H1 (cell line): Measurements from ENCODE around the gene GPR176. TPM values are rescaled to one million over a fixed set of nuclear protein-coding genes. Genes with fewer than 3 reads are reported as not detected.

Source experiments
- CTCF ChIA-PET: fragments of 300-600 bp; sonication (Branson Sonifier 250); formaldehyde crosslinking; loops from one replicate; lab custom pipeline; 2021; ENCODE audit not compliant: partially characterized antibody; lab: Charles Lee
- POLR2A ChIA-PET: fragments of 300-600 bp; sonication (Branson Sonifier 250); formaldehyde crosslinking; loops from one replicate; lab custom pipeline; 2021; ENCODE audit warnings: inconsistent platforms; ENCODE audit not compliant: partially characterized antibody; lab: Charles Lee
- DNase-seq, 2 experiments: peaks; one replicate each; pipeline versions ENCODE4 v3.0.0 to v3.0.0-alpha.2; 2010 to 2022; ENCODE audit warnings: low spot score in 2 of 2, low read depth in 1 of 2, mixed read lengths in 1 of 2
- FAIRE-seq: peaks from 2 replicates; lab custom pipeline; 2011; peaks lifted over from hg19 to GRCh38; lab: Jason Lieb, UNC
- H2AFZ ChIP-seq: 2 replicates; pipeline ENCODE4 v1.8.1; 2012; ENCODE audit warnings: low read length, inconsistent platforms
- H2AK5ac ChIP-seq: 2 replicates; pipeline ENCODE4 v1.6.1; 2013; ENCODE audit warnings: low read depth, low read length
- H2BK120ac ChIP-seq: replicated peaks from 2 replicates; pipeline ENCODE3; 2013; ENCODE audit warnings: low read depth, low read length, inconsistent platforms
- H2BK12ac ChIP-seq: 2 replicates; pipeline ENCODE4 v1.6.1; 2013; ENCODE audit warnings: low read depth, low read length
- H2BK15ac ChIP-seq: 2 replicates; pipeline ENCODE4 v1.6.1; 2013; ENCODE audit warnings: low read length
- H2BK20ac ChIP-seq: 2 replicates; pipeline ENCODE4 v1.6.1; 2013; ENCODE audit warnings: low read length
- H2BK5ac ChIP-seq: 2 replicates; pipeline ENCODE4 v1.6.1; 2013; ENCODE audit warnings: low read depth, low read length
- H3K14ac ChIP-seq: 2 replicates; pipeline ENCODE4 v1.6.1; 2013; ENCODE audit warnings: inconsistent platforms; ENCODE audit not compliant: insufficient read length
- H3K18ac ChIP-seq: 2 replicates; pipeline ENCODE4 v1.6.1; 2013; ENCODE audit warnings: low read length; ENCODE audit errors: extremely low read depth
- H3K23ac ChIP-seq: 2 replicates; pipeline ENCODE4 v1.6.1; 2013; ENCODE audit warnings: inconsistent platforms; ENCODE audit not compliant: insufficient read length
- H3K23me2 ChIP-seq: 2 replicates; pipeline ENCODE4 v1.6.1; 2013; ENCODE audit warnings: low read depth, low read length
- H3K27ac ChIP-seq: 2 replicates; pipeline ENCODE4 v1.6.1; 2011; ENCODE audit warnings: low read depth, low read length, inconsistent platforms
- H3K27me3 ChIP-seq, 4 experiments: replicated peaks in 1 of 4; 1 replicate in 1 of 4; 2 replicates in 3 of 4; pipeline versions ENCODE4 v1.6.1 to v1.8.1; 2011 to 2013; ENCODE audit warnings: low read length in 3 of 4, mild to moderate bottlenecking in 3 of 4, inconsistent platforms in 2 of 4, mixed read lengths in 2 of 4, moderate library complexity in 1 of 4; ENCODE audit not compliant: control insufficient read depth in 3 of 4, insufficient read depth in 3 of 4; ENCODE audit errors: extremely low read depth in 1 of 4
- H3K36me3 ChIP-seq, 4 experiments: 2 replicates each; pipeline versions ENCODE4 v1.6.1 to v1.8.1; 2011 to 2013; ENCODE audit warnings: mild to moderate bottlenecking in 4 of 4, low read length in 3 of 4, moderate library complexity in 2 of 4, control low read depth in 1 of 4, inconsistent platforms in 1 of 4; ENCODE audit not compliant: insufficient read depth in 4 of 4, control insufficient read depth in 2 of 4
- H3K4ac ChIP-seq: replicated peaks from 2 replicates; pipeline ENCODE3; 2013; ENCODE audit warnings: low read length, low read depth, mixed read lengths, inconsistent platforms; ENCODE audit not compliant: insufficient read length
- H3K4me1 ChIP-seq, 4 experiments: replicated peaks in 1 of 4; 1 replicate in 1 of 4; 2 replicates in 3 of 4; pipeline versions ENCODE4 v1.6.1 to v1.8.1; 2011 to 2013; ENCODE audit warnings: low read length in 3 of 4, inconsistent platforms in 2 of 4, mixed read lengths in 1 of 4; ENCODE audit not compliant: insufficient read depth in 4 of 4, control insufficient read depth in 3 of 4
- H3K4me2 ChIP-seq, 2 experiments: 2 replicates each; pipeline versions ENCODE4 v1.6.1 to v1.8.1; 2011 to 2013; ENCODE audit warnings: low read depth in 2 of 2, low read length in 2 of 2, control low read depth in 1 of 2, inconsistent platforms in 1 of 2, mild to moderate bottlenecking in 1 of 2; ENCODE audit not compliant: insufficient read depth in 1 of 2
- H3K4me3 ChIP-seq, 4 experiments: fragments of 200-600, 300-600 bp in 1 of 4; sonication (generic), shearing (Covaris generic), sonication (Bioruptor Twin) in 1 of 4; 2 replicates each; pipeline versions ENCODE4 v1.5.1 to v1.8.1; 2011 to 2016; ENCODE audit warnings: low read length in 4 of 4, low read depth in 3 of 4, control low read depth in 2 of 4, inconsistent platforms in 2 of 4, mild to moderate bottlenecking in 2 of 4, mixed read lengths in 1 of 4, moderate library complexity in 1 of 4; ENCODE audit not compliant: insufficient read depth in 2 of 4; ENCODE audit errors: extremely low read depth in 1 of 4
- H3K56ac ChIP-seq: replicated peaks from 2 replicates; pipeline ENCODE3; 2013; ENCODE audit warnings: low read depth, mild to moderate bottlenecking, mixed read lengths, low read length, inconsistent platforms; ENCODE audit not compliant: insufficient read length
- H3K79me1 ChIP-seq: 2 replicates; pipeline ENCODE4 v1.6.1; 2013; ENCODE audit warnings: low read depth, low read length, control low read depth
- H3K79me2 ChIP-seq, 2 experiments: 2 replicates each; pipeline versions ENCODE4 v1.6.1 to v1.8.1; 2012 to 2013; ENCODE audit warnings: low read length in 2 of 2, mild to moderate bottlenecking in 2 of 2, inconsistent platforms in 1 of 2; ENCODE audit not compliant: insufficient read depth in 2 of 2, control insufficient read depth in 1 of 2
- H3K9ac ChIP-seq, 4 experiments: replicated peaks in 1 of 4; 1 replicate in 1 of 4; 2 replicates in 3 of 4; pipeline versions ENCODE4 v1.6.1 to v1.8.1; 2011 to 2013; ENCODE audit warnings: low read depth in 3 of 4, low read length in 3 of 4, control low read depth in 2 of 4, mild to moderate bottlenecking in 2 of 4, moderate library complexity in 2 of 4, inconsistent platforms in 1 of 4; ENCODE audit errors: extremely low read depth in 1 of 4
- H3K9me3 ChIP-seq, 2 experiments: 2 replicates each; pipeline versions ENCODE4 v1.6.1 to v1.8.1; 2012 to 2013; ENCODE audit warnings: mild to moderate bottlenecking in 2 of 2, moderate library complexity in 2 of 2, control low read depth in 1 of 2, inconsistent platforms in 1 of 2, low read depth in 1 of 2, low read length in 1 of 2, mixed read lengths in 1 of 2; ENCODE audit not compliant: insufficient read depth in 2 of 2
- H4K20me1 ChIP-seq, 2 experiments: replicated peaks in 1 of 2; 2 replicates each; pipeline versions ENCODE3 to v1.8.1; 2011 to 2013; ENCODE audit warnings: inconsistent platforms in 2 of 2, low read length in 2 of 2, mild to moderate bottlenecking in 1 of 2; ENCODE audit not compliant: insufficient read depth in 2 of 2, control insufficient read depth in 1 of 2
- H4K5ac ChIP-seq: 2 replicates; pipeline ENCODE4 v1.6.1; 2013; ENCODE audit warnings: low read length, low read depth, mixed read lengths, inconsistent platforms; ENCODE audit not compliant: insufficient read length
- H4K8ac ChIP-seq: 2 replicates; pipeline ENCODE4 v1.8.0; 2013; ENCODE audit warnings: mild to moderate bottlenecking, moderate library complexity, low read length, inconsistent platforms; ENCODE audit not compliant: insufficient read depth; ENCODE audit errors: extremely low read depth
- H4K91ac ChIP-seq: replicated peaks from 2 replicates; pipeline ENCODE3; 2013; ENCODE audit warnings: low read length, mixed read lengths, inconsistent platforms; ENCODE audit not compliant: insufficient read length
- BRCA1 ChIP-seq: IDR thresholded peaks from 2 replicates; pipeline ENCODE4 v1.6.1; 2012; ENCODE audit warnings: low read depth, low read length, improper control_type of control experiment
- CREB1 ChIP-seq: IDR thresholded peaks from 2 replicates; pipeline ENCODE4 v1.6.1; 2012; ENCODE audit warnings: inconsistent platforms
- GTF2F1 ChIP-seq: IDR thresholded peaks from 2 replicates; pipeline ENCODE4 v1.6.1; 2012; ENCODE audit warnings: low read depth, low read length, improper control_type of control experiment, borderline replicate concordance
- HDAC6 ChIP-seq: IDR thresholded peaks from one replicate; pipeline ENCODE4 v1.7.1; 2012; ENCODE audit warnings: low read depth, mild to moderate bottlenecking, inconsistent platforms, low read length, moderate library complexity
- KDM1A ChIP-seq: fragments of 200-600, 300-600 bp; sonication (generic); IDR thresholded peaks from 2 replicates; pipeline ENCODE4 v1.7.1; 2016; ENCODE audit warnings: mild to moderate bottlenecking, low read length, borderline replicate concordance
- KDM4A ChIP-seq: IDR thresholded peaks from one replicate; pipeline ENCODE4 v1.7.1; 2012; ENCODE audit warnings: low read depth, mild to moderate bottlenecking, moderate library complexity, low read length, inconsistent platforms; ENCODE audit not compliant: severe bottlenecking
- POLR2AphosphoS5 ChIP-seq: IDR thresholded peaks from 2 replicates; pipeline ENCODE4 v1.6.1; 2011; ENCODE audit warnings: low read depth, low read length
- RXRA ChIP-seq: IDR thresholded peaks from 2 replicates; pipeline ENCODE4 v1.6.1; 2011; ENCODE audit warnings: low read depth, mild to moderate bottlenecking, low read length, moderate library complexity; ENCODE audit not compliant: insufficient read depth
- SAP30 ChIP-seq: fragments of 300-600 bp; sonication (generic); IDR thresholded peaks from 2 replicates; pipeline ENCODE4 v1.7.1; 2012; ENCODE audit warnings: low read length, moderate library complexity, mild to moderate bottlenecking, inconsistent platforms; ENCODE audit not compliant: insufficient read depth, insufficient replicate concordance
- SIN3A ChIP-seq, 2 experiments: IDR thresholded peaks in 1 of 2; conservative IDR thresholded peaks in 1 of 2; 2 replicates each; pipeline ENCODE4 v1.6.1; 2011 to 2012; ENCODE audit warnings: low read length in 2 of 2, improper control_type of control experiment in 1 of 2, low read depth in 1 of 2, mild to moderate bottlenecking in 1 of 2
- WGBS, 2 experiments: shearing (Covaris generic) in 1 of 2; methylation state at CpG; one replicate each; pipeline versions ENCODE4 v1.1.6 to v1.1.7; 2013 to 2015; ENCODE audit warnings: low lambda C conversion rate in 2 of 2, mixed read lengths in 2 of 2, inconsistent platforms in 1 of 2, low coverage in 1 of 2, missing lambda C conversion rate in 1 of 2; ENCODE audit not compliant: insufficient replicate concordance in 2 of 2, insufficient coverage in 1 of 2, insufficient read length in 1 of 2; ENCODE audit errors: extremely low coverage in 1 of 2, missing lambda C conversion rate in 1 of 2; 5-methylcytosine and 5-hydroxymethylcytosine counted together
- polyA plus RNA-seq, 7 experiments: library from polyadenylated mRNA; depleted of rRNA in 3 of 7; stranded (reverse) in 5 of 7; unstranded in 2 of 7; fragments of >200 nt in 5 of 7; fragments of 200-250 nt in 2 of 7; gene quantifications; 1 replicate in 5 of 7; 2 replicates in 1 of 7; 4 replicates in 1 of 7; pipeline versions ENCODE4 v1.2.1 to v1.2.3, GENCODE V29; 2011 to 2013; ENCODE audit warnings: missing spikeins in 2 of 7, mixed read lengths in 2 of 7
- total RNA-seq: library from RNA; stranded (reverse); fragmentation: NEBNext Ultra II Directional; extraction: Animal tissue kit (Norgen Biotek cat#: 25700); gene quantifications from 2 replicates; pipeline ENCODE4 v1.2.1, GENCODE V29; 2021
- TF ChIP-seq, protein P1 (sequence below), 3 experiments: IDR thresholded peaks; 1 replicate in 2 of 3; 2 replicates in 1 of 3; pipeline versions ENCODE4 v1.5.1 to v1.6.1; 2011; ENCODE audit warnings: low read length in 3 of 3, mild to moderate bottlenecking in 3 of 3, inconsistent platforms in 2 of 3, low read depth in 1 of 3, moderate library complexity in 1 of 3; ENCODE audit not compliant: insufficient read depth in 1 of 3; ENCODE audit errors: control extremely low read depth in 1 of 3

GPR176 gene
- total and polyA plus RNA-seq, 2 of the 8 experiments (the other 6 are each of a cell fraction or from before 2014, with no cell fraction given), result 190 to 281 TPM

- POLR2A ChIA-PET, result interaction anchor here (1.7 to 1.8 kb wide), 2 partner anchors 10 to 18 kb away, joined by 4 to 5 read pairs; no protein-coding TSS in a partner anchor
- H4K20me1 ChIP-seq, result peaks cover 2% of the 10 kb centered on the region in 2 experiments
- TF ChIP-seq SAP30 (no peak), HDAC6 (no peak), BRCA1 (no peak), SIN3A (conservative IDR thresholded peaks at IDR 0.05 in 1 of 2, IDR thresholded peaks at IDR 0.05 in 1 of 2; ENCODE audit: low read depth in 1 of 2, low read length in 2 of 2) (no peak), GTF2F1 (no peak), KDM4A (no peak), KDM1A (no peak), POLR2AphosphoS5 (no peak), CREB1 (no peak), RXRA (no peak)
- TF ChIP-seq, protein P1, sequence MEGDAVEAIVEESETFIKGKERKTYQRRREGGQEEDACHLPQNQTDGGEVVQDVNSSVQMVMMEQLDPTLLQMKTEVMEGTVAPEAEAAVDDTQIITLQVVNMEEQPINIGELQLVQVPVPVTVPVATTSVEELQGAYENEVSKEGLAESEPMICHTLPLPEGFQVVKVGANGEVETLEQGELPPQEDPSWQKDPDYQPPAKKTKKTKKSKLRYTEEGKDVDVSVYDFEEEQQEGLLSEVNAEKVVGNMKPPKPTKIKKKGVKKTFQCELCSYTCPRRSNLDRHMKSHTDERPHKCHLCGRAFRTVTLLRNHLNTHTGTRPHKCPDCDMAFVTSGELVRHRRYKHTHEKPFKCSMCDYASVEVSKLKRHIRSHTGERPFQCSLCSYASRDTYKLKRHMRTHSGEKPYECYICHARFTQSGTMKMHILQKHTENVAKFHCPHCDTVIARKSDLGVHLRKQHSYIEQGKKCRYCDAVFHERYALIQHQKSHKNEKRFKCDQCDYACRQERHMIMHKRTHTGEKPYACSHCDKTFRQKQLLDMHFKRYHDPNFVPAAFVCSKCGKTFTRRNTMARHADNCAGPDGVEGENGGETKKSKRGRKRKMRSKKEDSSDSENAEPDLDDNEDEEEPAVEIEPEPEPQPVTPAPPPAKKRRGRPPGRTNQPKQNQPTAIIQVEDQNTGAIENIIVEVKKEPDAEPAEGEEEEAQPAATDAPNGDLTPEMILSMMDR (IDR thresholded peaks at IDR 0.05; ENCODE audit: control extremely low read depth in 1 of 3, insufficient read depth in 1 of 3, low read depth in 1 of 3, low read length in 3 of 3), result no peak
These were observed 60.4 kb downstream of the GPR176 start for GRCh38 chr15:39859636-39860035.

More at GRCh38 chr15:39859636-39860035, 60.4 kb downstream of the GPR176 start:
- H3K23ac ChIP-seq, result no peak overlapping the region
- no peaks in the 10 kb centered on the region for H3K27me3 ChIP-seq
- H4K8ac ChIP-seq, result no peak overlapping the region
- no peak overlapping the region for H2BK120ac ChIP-seq
- DNase-seq (no peak), FAIRE-seq (no peak)
- CTCF ChIA-PET, result interaction anchor here (0.6 to 6.8 kb wide), 2 partner anchors 16 to 55 kb away, joined by 3 to 34 read pairs; no protein-coding TSS in a partner anchor
- peaks cover 3 to 94% of the 10 kb centered on the region in 2 experiments; a peak in 3 of 4 replicates for H3K79me2 ChIP-seq
- no peak overlapping the region for H3K4ac ChIP-seq
- peaks cover 0 to 16% (median 4%) of the 10 kb centered on the region in 4 experiments; a peak in 4 of 7 replicates for H3K4me1 ChIP-seq
- H3K4me3 ChIP-seq, result no peak overlapping the region
- no peak overlapping the region for H4K5ac ChIP-seq
- no peak overlapping the region for H3K14ac ChIP-seq
- no peak overlapping the region for H3K56ac ChIP-seq
- H3K27ac ChIP-seq, result no peak overlapping the region
- 95% methylated on average over 4 of the region's 4 CpGs; no CpG with 5 or more reads in 1 of the 2 experiments for WGBS, 2 experiments
- no peaks in the 10 kb centered on the region for H3K9me3 ChIP-seq
- no peaks in the 10 kb centered on the region for H3K23me2 ChIP-seq
- H3K4me2 ChIP-seq, result no peak overlapping the region
- H2AFZ ChIP-seq, result no peak overlapping the region
- H2BK20ac ChIP-seq, result no peak overlapping the region
- no peak overlapping the region for H2BK15ac ChIP-seq
- no peak overlapping the region for H2BK5ac ChIP-seq
- peaks cover 7% of the 10 kb centered on the region for H3K79me1 ChIP-seq
- H3K18ac ChIP-seq, result no peak overlapping the region
- no peak overlapping the region for H3K9ac ChIP-seq
- no peak overlapping the region for H2AK5ac ChIP-seq
- peaks cover 0 to 4% (median 0%) of the 10 kb centered on the region in 4 experiments; a peak in 2 of 8 replicates for H3K36me3 ChIP-seq
- H4K91ac ChIP-seq, result no peak overlapping the region
- no peak overlapping the region for H2BK12ac ChIP-seq
